ENCODE results near the gene ASB18. TPM values are rescaled to one million over a fixed set of nuclear protein-coding genes. Genes with fewer than 3 reads are reported as not detected.

ASB18 gene
- total and polyA plus RNA-seq, 5 donors = 1.1 to 5.3 (median 2.5) TPM

DNA sequence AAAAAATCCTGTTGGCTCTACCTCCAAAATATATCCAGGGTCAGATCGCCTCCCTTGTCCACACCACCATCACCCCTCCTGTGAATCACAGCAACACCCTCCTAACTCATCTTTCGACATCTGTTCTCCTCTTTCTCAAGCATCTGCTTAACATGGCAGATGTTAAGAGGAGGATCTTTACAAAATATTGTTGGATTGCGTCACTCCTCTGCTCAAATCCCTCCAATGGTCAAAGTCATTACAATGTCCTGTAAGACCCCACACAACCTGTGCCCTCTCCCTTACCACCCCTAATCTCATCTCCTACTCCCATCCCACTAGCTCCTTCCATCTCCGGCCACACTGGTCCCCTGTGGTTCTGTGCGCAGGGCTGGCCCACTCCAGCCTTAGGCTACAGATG is 59.3 kb downstream of the ASB18 start:
- no peak for ATAC-seq
- intact Hi-C loops (cut with DNase I) = no loop called here
- no peak for DNase-seq
- H3K27me3 ChIP-seq (ENCODE audit: control insufficient read depth, insufficient read depth) = no peaks in the 10 kb centered on the region
- no peak overlapping the region for H3K4me3 ChIP-seq (ENCODE audit: low read length)
- H3K4me1 ChIP-seq (ENCODE audit: control insufficient read depth, insufficient read depth, low read length) = no peaks in the 10 kb centered on the region
- WGBS = 80% methylated on average over 5 of the region's 5 CpGs
- no peak overlapping the region for H3K27ac ChIP-seq (ENCODE audit: low read length)
- no peaks in the 10 kb centered on the region for H3K9me3 ChIP-seq (ENCODE audit: control insufficient read depth, low read length)

DNA sequence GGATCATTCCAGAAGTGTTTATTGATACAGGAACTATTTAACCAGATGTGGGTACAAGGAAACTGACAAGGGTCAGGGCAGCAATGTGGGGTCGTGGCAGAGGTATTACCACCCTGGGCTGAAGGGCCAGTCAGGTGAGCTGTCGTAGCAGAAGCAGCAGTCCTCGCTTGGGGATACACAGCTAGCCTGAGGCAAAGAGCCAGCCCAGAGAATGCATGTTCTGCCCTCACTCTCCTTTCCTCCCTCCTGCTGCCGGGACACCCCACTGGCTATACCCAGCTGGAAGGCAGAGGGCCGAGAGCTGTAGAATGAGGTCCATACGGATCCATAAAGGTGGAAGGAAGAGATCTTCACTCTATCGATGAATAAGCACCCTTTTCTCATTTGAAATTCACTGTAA is 63.8 kb downstream of the ASB18 start:
- DNase-seq = no peak
- Histone ChIP-seq H3K4me1 (ENCODE audit: control insufficient read depth, insufficient read depth, low read length) (no peaks in the 10 kb centered on the region), H3K27me3 (ENCODE audit: control insufficient read depth, insufficient read depth) (no peaks in the 10 kb centered on the region), H3K27ac (ENCODE audit: low read length) (no peak overlapping the region), H3K9me3 (ENCODE audit: control insufficient read depth, low read length) (no peaks in the 10 kb centered on the region), H3K4me3 (ENCODE audit: low read length) (no peak overlapping the region)
- WGBS = 70% methylated on average over 7 of the region's 7 CpGs
- ATAC-seq = no peak
- intact Hi-C loops (cut with DNase I) = no loop called here

DNA sequence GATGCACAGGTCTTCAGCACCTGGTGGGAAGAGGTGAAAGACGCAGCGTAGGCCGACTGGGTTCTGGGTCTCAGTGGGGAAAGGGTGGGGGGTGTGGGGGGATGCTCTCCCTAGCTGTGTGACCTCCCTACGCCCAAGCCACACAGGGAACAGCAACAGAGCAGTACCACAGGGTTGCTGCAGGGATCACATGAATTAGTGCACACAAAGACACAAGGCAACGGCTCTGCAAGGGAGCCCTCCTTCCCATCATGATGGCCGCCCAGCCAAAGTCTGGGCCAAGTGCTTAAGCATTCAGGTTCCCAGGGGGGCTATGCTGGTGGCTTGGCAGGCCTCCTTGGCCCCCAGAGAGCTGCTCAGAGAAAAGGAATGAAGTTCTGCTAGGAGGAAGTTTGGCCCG is 67.8 kb downstream of the ASB18 start:
- WGBS = 75% methylated on average over 7 of the region's 7 CpGs

GRCh38 chr2:236195726-236196125 is 68.5 kb downstream of the ASB18 start:
- intact Hi-C loops (cut with DNase I) = no loop called here
- Histone ChIP-seq H3K9me3 (ENCODE audit: control insufficient read depth, low read length) (no peaks in the 10 kb centered on the region), H3K27me3 (ENCODE audit: control insufficient read depth, insufficient read depth) (no peaks in the 10 kb centered on the region), H3K4me3 (ENCODE audit: low read length) (no peak overlapping the region), H3K27ac (ENCODE audit: low read length) (no peak overlapping the region), H3K4me1 (ENCODE audit: control insufficient read depth, insufficient read depth, low read length) (no peaks in the 10 kb centered on the region)
- 92% methylated on average over 12 of the region's 12 CpGs for WGBS
- DNase-seq (no peak), ATAC-seq (no peak)

More for the DNA sequence above, 67.8 kb downstream of the ASB18 start:
- H3K4me1 ChIP-seq (ENCODE audit: control insufficient read depth, insufficient read depth, low read length) = no peaks in the 10 kb centered on the region
- H3K9me3 ChIP-seq (ENCODE audit: control insufficient read depth, low read length) = no peaks in the 10 kb centered on the region
- intact Hi-C loops (cut with DNase I) = no loop called here
- H3K4me3 ChIP-seq (ENCODE audit: low read length) = no peak overlapping the region
- no peaks in the 10 kb centered on the region for H3K27me3 ChIP-seq (ENCODE audit: control insufficient read depth, insufficient read depth)
- H3K27ac ChIP-seq (ENCODE audit: low read length) = no peak overlapping the region
- ATAC-seq (no peak), DNase-seq (no peak)

DNA sequence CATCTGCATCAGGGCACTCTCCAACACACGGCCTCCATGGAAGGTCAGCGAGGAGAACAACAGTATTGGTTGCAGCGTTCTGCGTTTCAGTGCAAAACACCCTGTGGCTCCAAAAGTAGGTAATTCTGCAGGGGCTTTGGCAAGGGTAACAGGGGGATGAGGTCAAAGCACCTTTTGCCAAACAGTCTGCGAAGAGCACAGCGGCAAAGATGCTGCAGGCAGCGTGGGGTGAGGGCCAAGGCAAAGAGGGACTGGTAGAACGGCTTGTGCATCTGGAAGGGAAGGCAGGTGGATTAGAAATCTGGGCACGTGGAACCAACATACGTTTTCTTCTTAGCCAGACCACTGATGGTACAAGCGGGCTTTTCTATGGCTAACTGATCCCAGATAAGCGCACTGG is 69.4 kb downstream of the ASB18 start:
- DNase-seq (no peak), ATAC-seq (no peak)
- H3K27ac ChIP-seq (ENCODE audit: low read length) = no peak overlapping the region
- no peaks in the 10 kb centered on the region for H3K27me3 ChIP-seq (ENCODE audit: control insufficient read depth, insufficient read depth)
- H3K4me3 ChIP-seq (ENCODE audit: low read length) = no peak overlapping the region
- 91% methylated on average over 12 of the region's 12 CpGs for WGBS
- no peaks in the 10 kb centered on the region for H3K9me3 ChIP-seq (ENCODE audit: control insufficient read depth, low read length)
- no peaks in the 10 kb centered on the region for H3K4me1 ChIP-seq (ENCODE audit: control insufficient read depth, insufficient read depth, low read length)
- intact Hi-C loops (cut with DNase I) = no loop called here

DNA sequence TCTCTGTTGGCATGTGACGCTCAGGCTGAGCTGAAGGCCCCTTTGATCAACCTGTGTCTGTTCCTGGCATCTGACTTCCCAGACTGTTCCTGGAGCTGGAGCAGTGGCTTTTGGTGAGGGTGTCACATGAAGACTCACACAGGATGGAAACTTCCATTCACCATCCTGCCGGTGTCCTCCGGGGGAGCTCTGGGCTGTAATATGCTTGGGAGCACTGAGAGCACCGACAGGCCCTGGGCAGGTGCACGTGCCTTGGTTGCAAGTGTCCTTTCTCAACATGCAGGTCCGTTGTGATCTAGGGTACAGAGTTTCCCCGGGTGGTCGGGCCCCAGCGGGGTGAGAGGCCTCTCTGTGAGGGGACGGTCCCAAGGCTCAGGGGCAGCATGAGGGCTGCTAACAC is 71.2 kb downstream of the ASB18 start:
- Histone ChIP-seq H3K27me3 (ENCODE audit: control insufficient read depth, insufficient read depth) (no peaks in the 10 kb centered on the region), H3K9me3 (ENCODE audit: control insufficient read depth, low read length) (no peaks in the 10 kb centered on the region), H3K4me3 (ENCODE audit: low read length) (no peak overlapping the region), H3K27ac (ENCODE audit: low read length) (no peak overlapping the region), H3K4me1 (ENCODE audit: control insufficient read depth, insufficient read depth, low read length) (no peaks in the 10 kb centered on the region)
- WGBS = 78% methylated on average over 10 of the region's 10 CpGs
- no peak for DNase-seq
- intact Hi-C loops (cut with DNase I) = no loop called here
- no peak for ATAC-seq

- Histone ChIP-seq H3K4me1 (ENCODE audit: control insufficient read depth, insufficient read depth, low read length) (no peaks in the 10 kb centered on the region), H3K4me3 (ENCODE audit: low read length) (no peak overlapping the region), H3K27me3 (ENCODE audit: control insufficient read depth, insufficient read depth) (no peaks in the 10 kb centered on the region), H3K9me3 (ENCODE audit: control insufficient read depth, low read length) (no peaks in the 10 kb centered on the region), H3K27ac (ENCODE audit: low read length) (no peak overlapping the region)
- ATAC-seq = no peak
- no peak for DNase-seq
- intact Hi-C loops (cut with DNase I) = no loop called here
- WGBS = 90% methylated on average over 2 of the region's 2 CpGs
These were observed 73.5 kb downstream of the ASB18 start for GRCh38 chr2:236190674-236191073.

DNA sequence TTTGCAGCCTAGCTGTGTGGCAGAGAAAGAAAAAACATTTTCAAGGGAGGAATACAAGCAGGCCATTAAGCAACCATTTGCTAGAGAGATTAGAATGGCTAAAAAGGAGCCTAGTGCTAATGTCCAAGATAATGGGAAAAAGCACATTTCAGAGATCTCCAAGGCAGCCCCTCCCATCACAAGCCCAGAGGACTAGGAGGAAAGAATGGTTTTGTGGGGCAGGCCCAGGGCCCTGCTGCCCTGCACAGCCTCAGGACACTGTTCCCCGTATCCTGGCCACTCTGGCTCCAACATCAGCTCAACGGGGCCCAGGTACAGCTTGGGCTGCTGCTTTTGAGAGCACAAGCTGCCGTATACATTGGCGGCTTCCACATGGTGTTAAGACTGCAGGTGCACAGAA is 79.5 kb downstream of the ASB18 start:
- H3K27ac ChIP-seq (ENCODE audit: low read length) = no peak overlapping the region
- intact Hi-C loops (cut with DNase I) = loop anchor here in 3 of 4 donors (5.0 to 10.0 kb wide), 3 partner anchors 400 to 417 kb away; no protein-coding TSS in a partner anchor
- no peak for ATAC-seq

DNA sequence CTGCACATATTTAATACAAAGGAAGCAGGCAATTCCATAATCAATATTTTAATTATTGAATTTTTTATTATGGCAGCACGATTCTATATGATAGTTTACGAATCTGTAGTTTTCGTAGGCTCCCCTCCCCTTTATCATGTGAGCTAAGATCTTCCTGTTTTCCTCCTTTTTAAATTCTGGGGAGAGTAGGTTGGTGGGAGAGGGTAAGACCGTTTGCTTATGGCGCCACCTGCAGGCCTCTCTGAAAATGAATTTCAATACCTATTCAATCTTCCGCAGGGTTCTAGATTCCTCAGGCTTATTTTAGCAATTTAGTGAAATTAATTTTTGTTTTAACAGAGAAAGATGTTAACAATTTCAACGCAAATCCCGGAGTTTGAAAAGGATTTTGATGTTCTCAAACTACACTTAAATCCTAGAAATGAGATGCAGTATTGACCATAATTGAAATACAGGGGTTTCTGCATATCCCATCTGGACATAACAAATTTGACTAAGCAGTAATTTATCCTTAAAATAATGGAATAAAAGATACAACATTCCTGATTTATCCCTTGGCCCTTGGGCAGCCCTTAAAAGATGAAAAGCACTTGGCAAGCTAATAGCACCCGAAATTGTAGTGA is 83.3 kb downstream of the ASB18 start:
- DNase-seq = peak in 1 of 3 donors; percentile 46
- H3K27me3 ChIP-seq (ENCODE audit: control insufficient read depth, insufficient read depth) = no peaks in the 10 kb centered on the region
- intact Hi-C loops (cut with DNase I) = loop anchor here in 3 of 4 donors (5.0 to 10.0 kb wide), 3 partner anchors 396 to 414 kb away; no protein-coding TSS in a partner anchor
- no peak for ATAC-seq
- no peaks in the 10 kb centered on the region for H3K9me3 ChIP-seq (ENCODE audit: control insufficient read depth, low read length)
- no peak overlapping the region for H3K27ac ChIP-seq (ENCODE audit: low read length)
- 19% methylated on average over 9 of the region's 9 CpGs for WGBS
- H3K4me3 ChIP-seq (ENCODE audit: low read length) = no peak overlapping the region
- H3K4me1 ChIP-seq (ENCODE audit: control insufficient read depth, insufficient read depth, low read length) = no peaks in the 10 kb centered on the region

More for the DNA sequence above, 79.5 kb downstream of the ASB18 start:
- WGBS = 95% methylated on average over 4 of the region's 4 CpGs
- H3K4me3 ChIP-seq (ENCODE audit: low read length) = no peak overlapping the region
- DNase-seq = no peak
- H3K9me3 ChIP-seq (ENCODE audit: control insufficient read depth, low read length) = no peaks in the 10 kb centered on the region
- no peaks in the 10 kb centered on the region for H3K4me1 ChIP-seq (ENCODE audit: control insufficient read depth, insufficient read depth, low read length)
- no peaks in the 10 kb centered on the region for H3K27me3 ChIP-seq (ENCODE audit: control insufficient read depth, insufficient read depth)

- no peaks in the 10 kb centered on the region for H3K27me3 ChIP-seq (ENCODE audit: control insufficient read depth, insufficient read depth)
- 15% methylated on average over 12 of the region's 12 CpGs for WGBS
- no peak overlapping the region for H3K27ac ChIP-seq (ENCODE audit: low read length)
- no peaks in the 10 kb centered on the region for H3K4me1 ChIP-seq (ENCODE audit: control insufficient read depth, insufficient read depth, low read length)
- no peak for DNase-seq
- H3K9me3 ChIP-seq (ENCODE audit: control insufficient read depth, low read length) = no peaks in the 10 kb centered on the region
- intact Hi-C loops (cut with DNase I) = loop anchor here in 3 of 4 donors (5.0 to 10.0 kb wide), 3 partner anchors 395 to 413 kb away; no protein-coding TSS in a partner anchor
- H3K4me3 ChIP-seq (ENCODE audit: low read length) = no peak overlapping the region
- ATAC-seq = no peak
These were observed 84.0 kb downstream of the ASB18 start for GRCh38 chr2:236180076-236180816.

GRCh38 chr2:236179236-236180075 is 84.8 kb downstream of the ASB18 start:
- Histone ChIP-seq H3K27me3 (ENCODE audit: control insufficient read depth, insufficient read depth) (no peaks in the 10 kb centered on the region), H3K9me3 (ENCODE audit: control insufficient read depth, low read length) (no peaks in the 10 kb centered on the region), H3K4me3 (ENCODE audit: low read length) (no peak overlapping the region), H3K27ac (ENCODE audit: low read length) (no peak overlapping the region), H3K4me1 (ENCODE audit: control insufficient read depth, insufficient read depth, low read length) (no peaks in the 10 kb centered on the region)
- 3% methylated on average over 59 of the region's 59 CpGs for WGBS
- DNase-seq = no peak
- ATAC-seq = no peak
- intact Hi-C loops (cut with DNase I) = loop anchor here (5.0 to 10.0 kb wide), 5 partner anchors 375 to 412 kb away; no protein-coding TSS in a partner anchor

Data from right cardiac atrium (tissue), 5 donors.